Stimulated activated CD8-positive, alpha-beta memory T cell treated with anti-CD3 and anti-CD28 coated beads, Interleukin-7, amount 100 ng/mL, for 4 hours (primary cell): ENCODE results near the gene TFF1.

Experiments used
- DNase-seq, 2 donors: peaks; one replicate each; pipeline ENCODE4 v3.0.0-alpha.2; 2020; ENCODE audit warnings: low read depth in 2 of 2

The TFF1 gene

GRCh38 chr21:42317826-42318746, 48.2 kb downstream of the TFF1 start:
- no peak for DNase-seq

GRCh38 chr21:42317341-42317741, 49.0 kb downstream of the TFF1 start:
- no peak for DNase-seq

GRCh38 chr21:42316891-42317290, 49.4 kb downstream of the TFF1 start:
- DNase-seq = no peak

- DNase-seq = no peak
These were observed 50.9 kb downstream of the TFF1 start, which contains the start of gene TFF3 for GRCh38 chr21:42315296-42315891. TFF3 (minus strand) TSS chr21:42315409; CDS start chr21:42315374, 35 bp downstream.

- no peak for DNase-seq
These were observed 51.6 kb downstream of the TFF1 start for GRCh38 chr21:42314616-42315295.

- DNase-seq = no peak
These were observed 52.8 kb downstream of the TFF1 start for GRCh38 chr21:42313501-42313969.

- DNase-seq = no peak
These were observed 53.7 kb downstream of the TFF1 start for GRCh38 chr21:42312626-42313104.
